Activated CD8-positive, alpha-beta T cell treated with anti-CD3 and anti-CD28 coated beads, Interleukin-2, amount 10 ng/mL, durations not matched to agents 7 days and 5 days (primary cell): Measurements from ENCODE around the gene NEUROD1. TPM values are rescaled to one million over a fixed set of nuclear protein-coding genes. Genes with fewer than 3 reads are reported as not detected.

Experiments
- ATAC-seq: fragments of 150-1000 bp; cut with Tn5 transposase; one replicate; pipeline ENCODE4 v1.10.0; 2021; ENCODE audit warnings: moderate library complexity
- CTCF ChIA-PET: fragments of 350-600 bp; sonication (Branson Sonifier 250); formaldehyde crosslinking; loops from one replicate; lab custom pipeline; 2021; ENCODE audit warnings: antibody characterized with exemption; lab: Charles Lee
- POLR2A ChIA-PET: fragments of 350-600 bp; sonication (Branson Sonifier 250); formaldehyde crosslinking; loops from one replicate; lab custom pipeline; 2021; ENCODE audit warnings: antibody characterized with exemption; lab: Charles Lee
- DNase-seq: peaks from one replicate; pipeline ENCODE4 v3.0.0-alpha.2; 2020
- H3K27ac Mint-ChIP-seq: one replicate; pipeline ENCODE4 v1.8.0; 2021; ENCODE audit warnings: mild to moderate bottlenecking, mixed read lengths
- H3K27me3 Mint-ChIP-seq: one replicate; pipeline ENCODE4 v1.8.0; 2021; ENCODE audit warnings: low read depth, mixed read lengths
- H3K36me3 Mint-ChIP-seq: one replicate; pipeline ENCODE4 v1.8.0; 2021; ENCODE audit warnings: low read depth, mixed read lengths
- H3K4me1 Mint-ChIP-seq: one replicate; pipeline ENCODE4 v1.8.0; 2021; ENCODE audit warnings: low read depth, mixed read lengths
- H3K4me3 Mint-ChIP-seq: one replicate; pipeline ENCODE4 v1.8.0; 2021; ENCODE audit warnings: mild to moderate bottlenecking, mixed read lengths
- H3K9me3 Mint-ChIP-seq: one replicate; pipeline ENCODE4 v1.8.0; 2022; ENCODE audit warnings: mixed read lengths; ENCODE audit not compliant: insufficient read depth
- total RNA-seq, 2 experiments: library from RNA; stranded (reverse); gene quantifications; one replicate each; pipeline ENCODE4 v1.2.3, GENCODE V29; 2021

Gene NEUROD1
- total RNA-seq, 2 experiments from 2014 or later, result not detected

GRCh38 chr2:181686576-181687185 lies 6.4 kb upstream of the NEUROD1 start:
- Mint-ChIP-seq H3K36me3 (peaks cover 5% of the 10 kb centered on the region), H3K4me1 (peaks cover 17% of the 10 kb centered on the region), H3K27me3 (peaks cover 60% of the 10 kb centered on the region), H3K27ac (no peak overlapping the region), H3K4me3 (no peak overlapping the region), H3K9me3 (peaks cover under 1% of the 10 kb centered on the region)
- POLR2A ChIA-PET, result no interaction called here
- CTCF ChIA-PET, result no interaction called here
- DNase-seq (no peak), ATAC-seq (no peak)

- Mint-ChIP-seq H3K27me3 (peaks cover 73% of the 10 kb centered on the region), H3K4me1 (peaks cover 26% of the 10 kb centered on the region), H3K36me3 (peaks cover 5% of the 10 kb centered on the region), H3K27ac (no peak overlapping the region), H3K9me3 (peaks cover 4% of the 10 kb centered on the region), H3K4me3 (no peak overlapping the region)
- DNase-seq (no peak), ATAC-seq (no peak)
- POLR2A ChIA-PET, result no interaction called here
- CTCF ChIA-PET, result no interaction called here
Observed at GRCh38 chr2:181685150-181685688, 4.9 kb upstream of the NEUROD1 start.

- ChIA-PET POLR2A (no interaction called here), CTCF (no interaction called here)
- H3K4me3 Mint-ChIP-seq, result no peak overlapping the region
- peaks cover 4% of the 10 kb centered on the region for H3K9me3 Mint-ChIP-seq
- no peak overlapping the region for H3K27ac Mint-ChIP-seq
- H3K4me1 Mint-ChIP-seq, result peaks cover 26% of the 10 kb centered on the region
- H3K36me3 Mint-ChIP-seq, result peaks cover 5% of the 10 kb centered on the region
- peaks cover 78% of the 10 kb centered on the region for H3K27me3 Mint-ChIP-seq
- DNase-seq (no peak), ATAC-seq (no peak)
Observed at GRCh38 chr2:181684454-181685149, 4.3 kb upstream of the NEUROD1 start.

- ChIA-PET CTCF (no interaction called here), POLR2A (interaction anchor here (0.9 kb wide), 1 partner anchor 75 kb away, joined by 3 read pairs; no protein-coding TSS in a partner anchor)
- H3K27ac Mint-ChIP-seq, result no peak overlapping the region
- peak; percentile 40 for ATAC-seq
- no peak overlapping the region for H3K4me3 Mint-ChIP-seq
- peaks cover 5% of the 10 kb centered on the region for H3K36me3 Mint-ChIP-seq
- peaks cover 81% of the 10 kb centered on the region for H3K27me3 Mint-ChIP-seq
- peaks cover 8% of the 10 kb centered on the region for H3K9me3 Mint-ChIP-seq
- peaks cover 27% of the 10 kb centered on the region for H3K4me1 Mint-ChIP-seq
- DNase-seq, result no peak
Observed at GRCh38 chr2:181683518-181684453, 3.5 kb upstream of the NEUROD1 start.

- ATAC-seq, result no peak
- peaks cover 5% of the 10 kb centered on the region for H3K36me3 Mint-ChIP-seq
- H3K4me3 Mint-ChIP-seq, result peak overlapping the region; percentile 9
- peaks cover 84% of the 10 kb centered on the region for H3K27me3 Mint-ChIP-seq
- H3K27ac Mint-ChIP-seq, result no peak overlapping the region
- peaks cover 34% of the 10 kb centered on the region for H3K4me1 Mint-ChIP-seq
- CTCF ChIA-PET, result no interaction called here
- DNase-seq, result no peak
- POLR2A ChIA-PET, result interaction anchor here (0.9 kb wide), 1 partner anchor 75 kb away, joined by 3 read pairs; no protein-coding TSS in a partner anchor
- peaks cover 8% of the 10 kb centered on the region for H3K9me3 Mint-ChIP-seq
Observed at GRCh38 chr2:181682795-181683517, 2.6 kb upstream of the NEUROD1 start.

GRCh38 chr2:181682026-181682789 lies 1.9 kb upstream of the NEUROD1 start:
- POLR2A ChIA-PET, result no interaction called here
- peaks cover 5% of the 10 kb centered on the region for H3K36me3 Mint-ChIP-seq
- no peak overlapping the region for H3K4me3 Mint-ChIP-seq
- H3K9me3 Mint-ChIP-seq, result peaks cover 8% of the 10 kb centered on the region
- no peak for ATAC-seq
- peaks cover 38% of the 10 kb centered on the region for H3K4me1 Mint-ChIP-seq
- CTCF ChIA-PET, result no interaction called here
- no peak overlapping the region for H3K27ac Mint-ChIP-seq
- peaks cover 85% of the 10 kb centered on the region for H3K27me3 Mint-ChIP-seq
- DNase-seq, result no peak

GRCh38 chr2:181680937-181681811 lies 857 bp upstream of the NEUROD1 start:
- Mint-ChIP-seq H3K27me3 (peaks cover 81% of the 10 kb centered on the region), H3K4me3 (peak overlapping the region; percentile 12), H3K4me1 (peaks cover 38% of the 10 kb centered on the region), H3K36me3 (peaks cover 5% of the 10 kb centered on the region), H3K27ac (no peak overlapping the region), H3K9me3 (peaks cover 8% of the 10 kb centered on the region)
- DNase-seq (no peak), ATAC-seq (no peak)
- ChIA-PET CTCF (no interaction called here), POLR2A (no interaction called here)

GRCh38 chr2:181679544-181679979 lies 755 bp downstream of the NEUROD1 start:
- peaks cover 38% of the 10 kb centered on the region for H3K4me1 Mint-ChIP-seq
- H3K27ac Mint-ChIP-seq, result no peak overlapping the region
- peaks cover 2% of the 10 kb centered on the region for H3K36me3 Mint-ChIP-seq
- H3K9me3 Mint-ChIP-seq, result peaks cover 8% of the 10 kb centered on the region
- ChIA-PET CTCF (no interaction called here), POLR2A (no interaction called here)
- H3K27me3 Mint-ChIP-seq, result peaks cover 76% of the 10 kb centered on the region
- DNase-seq, result no peak
- ATAC-seq, result no peak
- no peak overlapping the region for H3K4me3 Mint-ChIP-seq

GRCh38 chr2:181678861-181679543 lies 1.3 kb downstream of the NEUROD1 start:
- H3K9me3 Mint-ChIP-seq, result peaks cover 8% of the 10 kb centered on the region
- peaks cover 38% of the 10 kb centered on the region for H3K4me1 Mint-ChIP-seq
- ChIA-PET POLR2A (no interaction called here), CTCF (interaction anchor here (0.7 kb wide), 1 partner anchor 258 kb away, joined by 3 read pairs; no protein-coding TSS in a partner anchor)
- H3K27me3 Mint-ChIP-seq, result peaks cover 75% of the 10 kb centered on the region
- no peak for ATAC-seq
- H3K27ac Mint-ChIP-seq, result no peak overlapping the region
- no peak for DNase-seq
- H3K36me3 Mint-ChIP-seq, result peaks cover 2% of the 10 kb centered on the region
- H3K4me3 Mint-ChIP-seq, result peak overlapping the region; percentile 28
